ENCODE measurements around the gene P2RY6.
A peak's percentile ranks its signal among the peaks of the same experiment; 100 is the strongest.

The P2RY6 gene

GRCh38 chr11:73338279-73338678, 66.1 kb downstream of the P2RY6 start:
- no peak for DNase-seq
- intact Hi-C loops (cut with DNase I), result no loop called here

- DNase-seq, result no peak
- intact Hi-C loops (cut with DNase I), result no loop called here
These were observed 68.0 kb downstream of the P2RY6 start for GRCh38 chr11:73340164-73340563.

GRCh38 chr11:73342633-73343032, 70.5 kb downstream of the P2RY6 start:
- intact Hi-C loops (cut with DNase I), result no loop called here
- DNase-seq, result peak in 27 of 42 donors; percentile 25 to 72 (median 54)

GRCh38 chr11:73343076-73343873, 71.1 kb downstream of the P2RY6 start:
- intact Hi-C loops (cut with DNase I), result no loop called here
- DNase-seq, result peak in 18 of 42 donors; percentile 25 to 66 (median 49)

- peak; percentile 57 to 93 (median 84) for DNase-seq
- intact Hi-C loops (cut with DNase I), result no loop called here
These were observed 72.1 kb downstream of the P2RY6 start for GRCh38 chr11:73344191-73344607.

- no peak for DNase-seq
- intact Hi-C loops (cut with DNase I), result no loop called here
These were observed 73.5 kb downstream of the P2RY6 start for GRCh38 chr11:73345481-73346160.

- intact Hi-C loops (cut with DNase I), result no loop called here
- DNase-seq, result no peak
These were observed 74.2 kb downstream of the P2RY6 start for GRCh38 chr11:73346186-73346935.

GRCh38 chr11:73347067-73347466, 74.9 kb downstream of the P2RY6 start:
- no peak for DNase-seq
- intact Hi-C loops (cut with DNase I), result no loop called here

Data from head of caudate nucleus (tissue), 42 donors.